GM21447 (cell line): ENCODE data around the gene CDNF.

Experiments
- ATAC-seq: cut with Tn5 transposase; IDR thresholded peaks from one replicate; pipeline ENCODE4 v1.9.1; 2021; ENCODE audit not compliant: unreplicated experiment

The CDNF gene

GRCh38 chr10:14800397-14800796 is 37.4 kb downstream of the CDNF start:
- no peak for ATAC-seq

- no peak for ATAC-seq
Observed at GRCh38 chr10:14798636-14799035, 39.2 kb downstream of the CDNF start.

GRCh38 chr10:14787938-14788337 is 49.9 kb downstream of the CDNF start:
- ATAC-seq, result no peak

GRCh38 chr10:14784459-14785055 is 53.3 kb downstream of the CDNF start:
- no peak for ATAC-seq

GRCh38 chr10:14782691-14783363 is 55.0 kb downstream of the CDNF start:
- no peak for ATAC-seq

- ATAC-seq, result no peak
Observed at GRCh38 chr10:14781763-14782162, 56.1 kb downstream of the CDNF start.

GRCh38 chr10:14779001-14779651 is 58.7 kb downstream of the CDNF start:
- ATAC-seq, result no peak

- ATAC-seq, result no peak
Observed at GRCh38 chr10:14776546-14776945, 61.3 kb downstream of the CDNF start.

GRCh38 chr10:14775656-14776055 is 62.2 kb downstream of the CDNF start:
- ATAC-seq, result no peak

GRCh38 chr10:14774797-14775196 is 63.0 kb downstream of the CDNF start, which contains the start of gene FAM107B:
Gene FAM107B, minus strand, starts transcription at chr10:14774897. Its CDS starts 234 bp downstream, at chr10:14774663.
- ATAC-seq, result no peak

GRCh38 chr10:14774214-14774580 is 63.6 kb downstream of the CDNF start:
- no peak for ATAC-seq

- ATAC-seq, result no peak
Observed at GRCh38 chr10:14773551-14774213, 64.2 kb downstream of the CDNF start.

- no peak for ATAC-seq
Observed at GRCh38 chr10:14772399-14772798, 65.4 kb downstream of the CDNF start.

- no peak for ATAC-seq
Observed at GRCh38 chr10:14770927-14771326, 66.9 kb downstream of the CDNF start.
